IMR-90 (cell line): ENCODE results near the gene MYO9A. TPM values are rescaled to one million over a fixed set of nuclear protein-coding genes. Genes with fewer than 3 reads are reported as not detected.

Source experiments
- ATAC-seq: fragments of 200-7000 bp; cut with Tn5 transposase; 2 replicates; pipeline ENCODE4 v1.9.1; 2020; ENCODE audit warnings: low read depth, mild to moderate bottlenecking, moderate library complexity
- BruUV-seq: library from RNA; stranded (reverse); fragments of 400-500 nt; replicated peaks from 2 replicates; lab custom pipeline; 2021; lab: Mats Ljungman, UMichigan
- CTCF ChIA-PET: fragments of 300-600 bp; formaldehyde crosslinking; extraction: SDS; loops from one replicate; lab custom pipeline; 2021; ENCODE audit warnings: antibody characterized with exemption; lab: Yijun Ruan, JAX
- POLR2A ChIA-PET: fragments of 300-600 bp; sonication (Branson Sonifier 250); formaldehyde crosslinking; loops from one replicate; lab custom pipeline; 2022; ENCODE audit warnings: antibody characterized with exemption; ENCODE audit not compliant: unreplicated experiment; lab: Charles Lee
- DNase-seq: peaks from one replicate; pipeline ENCODE4 v3.0.0; 2013
- H2AFZ ChIP-seq: replicated peaks from 2 replicates; pipeline ENCODE3; 2013; ENCODE audit warnings: low read length, mild to moderate bottlenecking; ENCODE audit not compliant: poor library complexity
- H2AK5ac ChIP-seq: 2 replicates; pipeline ENCODE4 v1.6.1; 2013; ENCODE audit warnings: low read depth, low read length, inconsistent platforms
- H2AK9ac ChIP-seq: replicated peaks from 2 replicates; pipeline ENCODE3; 2013; ENCODE audit warnings: mild to moderate bottlenecking, low read depth, low read length, moderate library complexity; ENCODE audit not compliant: poor library complexity
- H2BK120ac ChIP-seq: 2 replicates; pipeline ENCODE4 v1.6.1; 2013; ENCODE audit warnings: low read depth, low read length, inconsistent platforms
- H2BK15ac ChIP-seq: 3 replicates; pipeline ENCODE4 v1.6.1; 2013; ENCODE audit warnings: low read depth, low read length, inconsistent platforms
- H2BK20ac ChIP-seq: 2 replicates; pipeline ENCODE4 v1.6.1; 2013; ENCODE audit warnings: low read depth, mild to moderate bottlenecking, inconsistent platforms, low read length, moderate library complexity
- H2BK5ac ChIP-seq: 2 replicates; pipeline ENCODE4 v1.6.1; 2013; ENCODE audit warnings: mild to moderate bottlenecking, low read depth, low read length, inconsistent platforms; ENCODE audit not compliant: poor library complexity, severe bottlenecking
- H3K14ac ChIP-seq: replicated peaks from 2 replicates; pipeline ENCODE4 v1.6.1; 2013; ENCODE audit warnings: low read depth, low read length, inconsistent platforms
- H3K18ac ChIP-seq: 2 replicates; pipeline ENCODE4 v1.6.1; 2013; ENCODE audit warnings: low read depth, low read length, control low read depth
- H3K23ac ChIP-seq: 2 replicates; pipeline ENCODE4 v1.6.1; 2013; ENCODE audit warnings: low read depth, low read length, inconsistent platforms
- H3K27ac ChIP-seq: 2 replicates; pipeline ENCODE4 v1.5.1; 2013; ENCODE audit warnings: mild to moderate bottlenecking, control low read depth, low read length; ENCODE audit not compliant: insufficient read depth
- H3K27me3 ChIP-seq: 2 replicates; pipeline ENCODE4 v1.6.1; 2013; ENCODE audit warnings: low read length; ENCODE audit not compliant: control insufficient read depth, insufficient read depth
- H3K36me3 ChIP-seq: 2 replicates; pipeline ENCODE4 v1.6.1; 2013; ENCODE audit warnings: low read length, mixed read lengths; ENCODE audit not compliant: control insufficient read depth, insufficient read depth
- H3K4ac ChIP-seq: 2 replicates; pipeline ENCODE4 v1.6.1; 2013; ENCODE audit warnings: low read depth, low read length, inconsistent platforms
- H3K4me1 ChIP-seq: 2 replicates; pipeline ENCODE4 v1.6.1; 2013; ENCODE audit warnings: low read length, mixed read lengths; ENCODE audit not compliant: control insufficient read depth, insufficient read depth
- H3K4me2 ChIP-seq: 2 replicates; pipeline ENCODE4 v1.6.1; 2013; ENCODE audit warnings: low read depth, mild to moderate bottlenecking, control low read depth, low read length, moderate library complexity
- H3K4me3 ChIP-seq: 2 replicates; pipeline ENCODE4 v1.5.1; 2013; ENCODE audit warnings: low read depth, mild to moderate bottlenecking, control low read depth, low read length, moderate library complexity; ENCODE audit not compliant: insufficient read depth
- H3K56ac ChIP-seq: 2 replicates; pipeline ENCODE4 v1.6.1; 2013; ENCODE audit warnings: low read length, inconsistent platforms; ENCODE audit not compliant: insufficient read depth; ENCODE audit errors: extremely low read depth
- H3K79me1 ChIP-seq, 2 experiments: 2 replicates each; pipeline ENCODE4 v1.6.1; 2013; ENCODE audit warnings: low read length in 2 of 2, inconsistent platforms in 1 of 2, low read depth in 1 of 2
- H3K9ac ChIP-seq: 2 replicates; pipeline ENCODE4 v1.6.1; 2013; ENCODE audit warnings: low read depth, low read length, control low read depth
- H3K9me1 ChIP-seq: 2 replicates; pipeline ENCODE4 v1.6.1; 2013; ENCODE audit warnings: low read length, inconsistent platforms; ENCODE audit not compliant: insufficient read depth
- H3K9me3 ChIP-seq: 2 replicates; pipeline ENCODE4 v1.6.1; 2013; ENCODE audit warnings: low read length; ENCODE audit not compliant: control insufficient read depth, insufficient read depth
- H4K20me1 ChIP-seq: 2 replicates; pipeline ENCODE4 v1.6.1; 2013; ENCODE audit warnings: low read length, inconsistent platforms; ENCODE audit not compliant: insufficient read depth
- H4K5ac ChIP-seq: 2 replicates; pipeline ENCODE4 v1.6.1; 2013; ENCODE audit warnings: mild to moderate bottlenecking, low read depth, low read length, control low read depth
- H4K8ac ChIP-seq, 2 experiments: 2 replicates each; pipeline ENCODE4 v1.6.1; 2013; ENCODE audit warnings: low read depth in 2 of 2, low read length in 2 of 2, control low read depth in 1 of 2, inconsistent platforms in 1 of 2
- H4K91ac ChIP-seq: 2 replicates; pipeline ENCODE4 v1.6.1; 2013; ENCODE audit warnings: low read depth, low read length, inconsistent platforms; ENCODE audit not compliant: insufficient read depth
- CEBPB ChIP-seq: IDR thresholded peaks from 2 replicates; pipeline ENCODE4 v1.6.1; 2012; ENCODE audit warnings: low read depth, low read length, improper control_type of control experiment
- FOS ChIP-seq: fragments of 150-350 bp; IDR thresholded peaks from 2 replicates; pipeline ENCODE4 v1.6.1; 2016; ENCODE audit warnings: low read depth, low read length
- MAFK ChIP-seq: IDR thresholded peaks from 2 replicates; pipeline ENCODE4 v1.6.1; 2012; ENCODE audit warnings: low read depth, low read length, improper control_type of control experiment
- MXI1 ChIP-seq: IDR thresholded peaks from 2 replicates; pipeline ENCODE4 v1.6.1; 2012; ENCODE audit warnings: low read depth, mild to moderate bottlenecking, low read length, moderate library complexity, borderline replicate concordance
- NFE2L2 ChIP-seq: fragments of 150-350 bp; IDR thresholded peaks from 2 replicates; pipeline ENCODE4 v1.6.1; 2016; ENCODE audit warnings: low read depth, mild to moderate bottlenecking, low read length
- RFX5 ChIP-seq: IDR thresholded peaks from 2 replicates; pipeline ENCODE4 v1.8.0; 2012; ENCODE audit warnings: low read depth, mild to moderate bottlenecking, low read length, moderate library complexity
- WGBS, 2 experiments: methylation state at CpG; one replicate each; pipeline versions ENCODE4 v1.1.5 to v1.1.7; 2013; ENCODE audit warnings: missing lambda C conversion rate in 2 of 2; ENCODE audit not compliant: insufficient read length in 1 of 2; ENCODE audit errors: extremely low coverage in 2 of 2; 5-methylcytosine and 5-hydroxymethylcytosine counted together
- dilution Hi-C: fragments of 300-500 bp; cut with HindIII; formaldehyde crosslinking; loops from one replicate; pipeline ENCODE4 v1.14.3; 2018; ENCODE audit warnings: low sequenced_read_pairs; ENCODE audit not compliant: unreplicated experiment
- in situ Hi-C: fragments of 300-500 bp; cut with MboI; formaldehyde crosslinking; loops from 3 replicates; pipeline ENCODE4 v1.14.3; 2019; ENCODE audit warnings: low sequenced_read_pairs, inconsistent platforms, mixed read lengths
- intact Hi-C: fragments of 100-400 bp; cut with micrococcal nuclease; formaldehyde crosslinking; loops from 2 replicates; pipeline ENCODE4 v1.10.0; 2022
- polyA plus RNA-seq, 3 experiments: library from polyadenylated mRNA; depleted of rRNA; stranded (reverse); fragments of >200 nt; gene quantifications; 2 replicates each; pipeline ENCODE4 v1.2.3, GENCODE V29; 2012; ENCODE audit warnings: low replicate concordance in 1 of 3
- total RNA-seq: library from RNA; depleted of rRNA; stranded (reverse); fragments of >200 nt; gene quantifications from 2 replicates; pipeline ENCODE4 v1.2.3, GENCODE V29; 2012
- TF ChIP-seq, protein P1 (sequence below): fragments of 150-350 bp; IDR thresholded peaks from 2 replicates; pipeline ENCODE4 v1.6.1; 2017; ENCODE audit warnings: mild to moderate bottlenecking, antibody characterized with exemption, low read length, low read depth
- TF ChIP-seq, protein P2 (sequence below): conservative IDR thresholded peaks from 2 replicates; pipeline ENCODE4 v1.5.1; 2012; ENCODE audit warnings: mild to moderate bottlenecking, low read depth, low read length, improper control_type of control experiment

MYO9A gene
- total and polyA plus RNA-seq, 2 of the 4 experiments (the other 2 are of a cell fraction) = 6.0 to 49.5 TPM

GRCh38 chr15:72117486-72118016 is 399 bp downstream of the MYO9A start:
- DNase-seq (peak; percentile 69), ATAC-seq (peak; percentile 82)
- intact Hi-C loops (no loop called here), dilution Hi-C loops (no loop called here), in situ Hi-C loops (no loop called here)
- H3K9me3 ChIP-seq = no peaks in the 10 kb centered on the region
- H4K8ac ChIP-seq = peak overlapping the region; percentile 63 to 78; a peak in 3 of 4 replicates
- peak overlapping the region; percentile 96 for H3K9ac ChIP-seq
- BruUV-seq = no TSS peak
- H4K91ac ChIP-seq = peak overlapping the region; percentile 50; the same call in 1 of the 2 replicates
- no peak overlapping the region; the same call in 2 of the 3 replicates for H2BK15ac ChIP-seq
- H3K9me1 ChIP-seq = 0 out of 2 replicates have a peak, but pooled peaks cover 3% of the 10 kb centered on the region
- H3K56ac ChIP-seq = peak overlapping the region; percentile 52; the same call in 1 of the 2 replicates
- no peak overlapping the region for H2AK5ac ChIP-seq
- H4K20me1 ChIP-seq = peaks cover 27% of the 10 kb centered on the region; the same call in 1 of the 2 replicates
- CTCF ChIA-PET = no interaction called here
- peak overlapping the region; percentile 89; the same call in 1 of the 2 replicates for H3K4me2 ChIP-seq
- H3K27ac ChIP-seq = peak overlapping the region; percentile 98
- H3K14ac ChIP-seq = peak overlapping the region; percentile 86
- H4K5ac ChIP-seq = peak overlapping the region; percentile 79; the same call in 1 of the 2 replicates
- H2AFZ ChIP-seq = peak overlapping the region; percentile 100
- H2AK9ac ChIP-seq = peak overlapping the region; percentile 78
- POLR2A ChIA-PET = no interaction called here
- peak overlapping the region; percentile 57 for H3K4me3 ChIP-seq
- no peaks in the 10 kb centered on the region; the same call in 1 of the 2 replicates for H3K4me1 ChIP-seq
- no peaks in the 10 kb centered on the region for H3K27me3 ChIP-seq
- peaks cover 16 to 49% of the 10 kb centered on the region in 2 experiments for H3K79me1 ChIP-seq
- H3K23ac ChIP-seq = 0 out of 2 replicates have a peak overlapping the region, but pooled peaks have one; percentile 81
- 2% methylated on average over 24 of the region's 59 CpGs; no CpG with 5 or more reads in 1 of the 2 experiments for WGBS, 2 experiments
- peak overlapping the region; percentile 95 for H2BK5ac ChIP-seq
- peak overlapping the region; percentile 85 for H3K4ac ChIP-seq
- no peaks in the 10 kb centered on the region for H3K36me3 ChIP-seq
- no peak overlapping the region for H2BK20ac ChIP-seq
- peak overlapping the region; percentile 78 for H3K18ac ChIP-seq
- H2BK120ac ChIP-seq = no peak overlapping the region
- TF ChIP-seq, protein P1, sequence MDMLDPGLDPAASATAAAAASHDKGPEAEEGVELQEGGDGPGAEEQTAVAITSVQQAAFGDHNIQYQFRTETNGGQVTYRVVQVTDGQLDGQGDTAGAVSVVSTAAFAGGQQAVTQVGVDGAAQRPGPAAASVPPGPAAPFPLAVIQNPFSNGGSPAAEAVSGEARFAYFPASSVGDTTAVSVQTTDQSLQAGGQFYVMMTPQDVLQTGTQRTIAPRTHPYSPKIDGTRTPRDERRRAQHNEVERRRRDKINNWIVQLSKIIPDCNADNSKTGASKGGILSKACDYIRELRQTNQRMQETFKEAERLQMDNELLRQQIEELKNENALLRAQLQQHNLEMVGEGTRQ = no peak
- TF ChIP-seq, protein P2, sequence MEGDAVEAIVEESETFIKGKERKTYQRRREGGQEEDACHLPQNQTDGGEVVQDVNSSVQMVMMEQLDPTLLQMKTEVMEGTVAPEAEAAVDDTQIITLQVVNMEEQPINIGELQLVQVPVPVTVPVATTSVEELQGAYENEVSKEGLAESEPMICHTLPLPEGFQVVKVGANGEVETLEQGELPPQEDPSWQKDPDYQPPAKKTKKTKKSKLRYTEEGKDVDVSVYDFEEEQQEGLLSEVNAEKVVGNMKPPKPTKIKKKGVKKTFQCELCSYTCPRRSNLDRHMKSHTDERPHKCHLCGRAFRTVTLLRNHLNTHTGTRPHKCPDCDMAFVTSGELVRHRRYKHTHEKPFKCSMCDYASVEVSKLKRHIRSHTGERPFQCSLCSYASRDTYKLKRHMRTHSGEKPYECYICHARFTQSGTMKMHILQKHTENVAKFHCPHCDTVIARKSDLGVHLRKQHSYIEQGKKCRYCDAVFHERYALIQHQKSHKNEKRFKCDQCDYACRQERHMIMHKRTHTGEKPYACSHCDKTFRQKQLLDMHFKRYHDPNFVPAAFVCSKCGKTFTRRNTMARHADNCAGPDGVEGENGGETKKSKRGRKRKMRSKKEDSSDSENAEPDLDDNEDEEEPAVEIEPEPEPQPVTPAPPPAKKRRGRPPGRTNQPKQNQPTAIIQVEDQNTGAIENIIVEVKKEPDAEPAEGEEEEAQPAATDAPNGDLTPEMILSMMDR = no peak
- no peak for TF ChIP-seq MAFK
- no peak for TF ChIP-seq FOS
- no peak for TF ChIP-seq RFX5
- TF ChIP-seq NFE2L2 = no peak
- peak; percentile 74 for TF ChIP-seq MXI1
- no peak for TF ChIP-seq CEBPB
